GM19238 (cell line): ENCODE data around the gene SNRPD1.
"Not testable (repeated sequence)": the region's sequence is repeated elsewhere in the genome, so short reads cannot be mapped to it uniquely, and the experiment has no call there.

Experiments
- DNase-seq: peaks from one replicate; pipeline ENCODE4 v3.0.0; 2011; ENCODE audit warnings: low spot score; ENCODE audit not compliant: insufficient read length

The SNRPD1 gene

GRCh38 chr18:21636769-21637168 is 24.7 kb downstream of the SNRPD1 start:
- DNase-seq = no peak

DNA sequence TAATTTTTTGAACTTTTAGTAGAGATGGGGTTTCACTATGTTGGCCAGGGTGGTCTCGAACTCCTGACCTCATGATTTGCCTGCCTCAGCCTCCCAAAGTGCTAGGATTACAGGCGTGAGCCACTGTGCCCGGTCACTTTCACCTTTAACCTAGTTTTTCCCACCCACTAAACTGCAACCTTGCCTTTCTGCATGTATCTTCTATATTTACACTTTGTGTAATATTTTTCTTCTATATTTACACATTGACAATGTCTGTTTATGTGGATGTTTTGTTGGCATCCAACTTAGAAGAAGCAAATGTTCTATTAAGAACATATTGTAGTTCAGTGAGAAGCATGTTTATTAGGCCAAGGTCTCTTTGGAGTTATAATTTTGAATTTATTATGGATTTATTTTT is 26.7 kb downstream of the SNRPD1 start:
- no peak for DNase-seq

GRCh38 chr18:21640375-21640774 is 28.3 kb downstream of the SNRPD1 start:
- not testable (repeated sequence) for DNase-seq

- DNase-seq = no peak
Observed at GRCh38 chr18:21650311-21650710, 38.2 kb downstream of the SNRPD1 start.

DNA sequence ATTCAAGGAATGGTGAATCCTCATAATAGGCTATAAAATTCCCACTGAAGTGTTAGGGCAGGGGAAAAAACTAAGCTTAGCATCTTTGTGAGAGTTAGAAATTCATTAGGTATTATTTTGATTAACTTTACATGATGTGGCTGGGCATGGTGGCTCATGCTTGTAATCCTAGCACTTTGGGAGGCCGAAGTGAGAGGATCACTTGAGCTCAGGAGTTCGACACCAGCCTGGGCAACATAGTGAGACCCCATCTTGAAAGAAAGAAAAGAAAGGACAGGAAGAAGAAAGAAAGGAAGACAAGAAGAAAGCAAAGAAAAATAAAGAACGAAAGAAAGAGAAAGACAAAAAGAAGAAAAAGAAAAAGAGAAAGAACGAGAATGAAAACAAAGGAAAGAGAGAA is 40.0 kb downstream of the SNRPD1 start:
- no peak for DNase-seq

DNA sequence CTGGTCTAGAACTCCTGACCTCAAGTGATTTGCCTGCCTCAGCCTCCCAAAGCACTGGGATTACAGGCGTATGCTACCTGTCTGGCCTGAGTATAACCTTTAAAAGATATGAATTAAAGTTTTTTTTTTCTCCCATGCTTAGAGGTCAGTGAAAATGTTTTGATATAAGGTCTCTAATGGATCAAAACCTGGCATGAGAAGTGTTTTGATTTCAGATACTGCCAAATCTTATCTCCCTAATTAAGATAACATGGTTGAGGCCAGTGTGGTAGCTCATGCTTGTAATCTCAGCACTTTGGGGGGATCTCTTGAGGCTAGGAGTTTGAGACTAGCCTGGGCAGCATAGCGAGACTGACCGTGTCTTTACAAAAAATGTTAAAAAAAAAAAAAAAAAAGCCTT is 41.2 kb downstream of the SNRPD1 start:
- DNase-seq = no peak

GRCh38 chr18:21656402-21656801 is 44.3 kb downstream of the SNRPD1 start:
- no peak for DNase-seq

DNA sequence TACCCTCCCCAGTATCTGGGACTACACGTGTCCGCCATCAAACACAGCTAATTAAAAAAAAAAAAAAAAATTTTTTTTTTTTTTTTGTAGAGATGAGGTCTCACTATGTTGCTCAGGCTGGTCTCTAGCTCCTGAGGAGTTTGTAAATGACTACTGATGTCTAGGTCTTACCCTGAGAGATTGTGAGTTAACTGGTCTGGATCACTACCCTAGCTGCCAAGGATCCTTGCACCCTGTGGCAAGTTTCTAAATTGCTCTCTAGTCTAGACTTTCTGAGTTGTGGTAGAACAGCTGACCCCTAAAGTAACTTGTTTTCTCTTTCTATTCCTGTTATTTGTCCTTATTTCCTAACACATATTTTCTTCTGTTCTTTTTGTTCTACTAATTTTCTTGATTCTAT is 48.0 kb downstream of the SNRPD1 start:
- no peak for DNase-seq

GRCh38 chr18:21662581-21662980 is 50.5 kb downstream of the SNRPD1 start:
- no peak for DNase-seq

DNA sequence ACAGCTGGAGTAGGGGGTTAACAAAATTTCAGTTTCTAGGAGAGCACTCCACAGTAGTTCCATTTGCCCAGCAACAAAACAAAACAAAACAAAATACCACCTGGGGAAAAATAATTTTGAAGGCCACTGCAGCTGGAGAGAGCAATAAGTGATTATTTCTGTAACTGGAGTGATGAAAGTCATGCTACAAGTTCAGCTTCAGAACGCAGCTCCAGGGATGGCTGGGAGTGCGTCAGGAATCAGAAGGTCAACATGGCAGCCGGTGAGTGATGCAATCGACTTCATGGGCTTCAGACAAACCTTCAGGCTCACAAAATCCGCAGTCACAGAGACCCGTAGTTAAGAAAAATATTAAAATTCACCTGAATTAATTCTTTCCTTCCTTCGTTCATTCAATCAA is 51.5 kb downstream of the SNRPD1 start:
- DNase-seq = no peak

GRCh38 chr18:21664069-21664468 is 52.0 kb downstream of the SNRPD1 start:
- no peak for DNase-seq

DNA sequence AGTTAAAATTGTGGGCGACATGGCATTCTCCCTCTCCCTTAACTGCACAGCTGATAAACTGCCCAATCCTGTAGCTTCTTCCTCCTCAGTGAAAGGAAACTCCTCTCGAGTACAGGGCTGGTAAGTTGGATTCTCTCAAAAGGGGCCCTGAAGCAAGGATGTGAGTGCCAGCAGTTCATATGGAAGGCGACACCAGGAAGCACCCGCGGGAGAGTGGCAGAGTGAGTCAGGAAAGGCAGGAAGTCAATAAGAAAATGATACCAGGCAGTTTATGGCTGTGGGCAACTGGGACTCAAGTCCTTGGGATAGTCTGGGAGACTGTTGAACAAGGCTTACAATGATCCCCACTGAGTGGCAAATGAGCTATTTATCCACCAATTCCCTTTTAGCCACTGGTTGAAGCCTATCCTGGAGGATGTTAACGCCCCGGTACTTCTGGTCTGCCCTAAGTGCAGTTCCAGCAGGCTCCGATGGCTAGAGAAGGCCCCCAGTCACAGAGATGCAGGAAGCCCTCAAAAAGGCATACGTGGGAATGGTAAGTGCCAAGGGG is 57.7 kb downstream of the SNRPD1 start:
- DNase-seq = no peak

GRCh38 chr18:21672521-21673267 is 60.6 kb downstream of the SNRPD1 start:
- DNase-seq = no peak

- DNase-seq = not testable (repeated sequence)
Observed at GRCh38 chr18:21675354-21675753, 63.2 kb downstream of the SNRPD1 start.

GRCh38 chr18:21678859-21679258 is 66.7 kb downstream of the SNRPD1 start:
- DNase-seq = no peak

DNA sequence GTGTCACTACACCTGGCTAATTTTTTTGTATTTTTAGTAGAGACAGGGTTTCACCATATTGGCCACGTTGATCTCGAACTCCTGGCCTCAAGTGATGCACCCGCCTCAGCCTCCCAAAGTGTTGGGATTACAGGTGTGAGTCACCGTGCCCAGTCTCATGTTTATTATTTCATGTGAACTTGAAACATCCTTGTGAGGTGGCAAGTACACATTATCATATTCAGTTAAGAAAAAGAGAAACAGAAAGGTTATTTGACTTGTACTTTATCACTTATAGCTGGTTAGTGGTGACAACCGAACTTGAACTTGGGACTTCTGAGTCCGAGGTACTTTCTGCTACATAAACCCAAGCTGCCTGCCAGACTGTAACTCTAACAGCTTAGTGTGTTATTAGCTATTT is 68.0 kb downstream of the SNRPD1 start:
- DNase-seq = no peak

DNA sequence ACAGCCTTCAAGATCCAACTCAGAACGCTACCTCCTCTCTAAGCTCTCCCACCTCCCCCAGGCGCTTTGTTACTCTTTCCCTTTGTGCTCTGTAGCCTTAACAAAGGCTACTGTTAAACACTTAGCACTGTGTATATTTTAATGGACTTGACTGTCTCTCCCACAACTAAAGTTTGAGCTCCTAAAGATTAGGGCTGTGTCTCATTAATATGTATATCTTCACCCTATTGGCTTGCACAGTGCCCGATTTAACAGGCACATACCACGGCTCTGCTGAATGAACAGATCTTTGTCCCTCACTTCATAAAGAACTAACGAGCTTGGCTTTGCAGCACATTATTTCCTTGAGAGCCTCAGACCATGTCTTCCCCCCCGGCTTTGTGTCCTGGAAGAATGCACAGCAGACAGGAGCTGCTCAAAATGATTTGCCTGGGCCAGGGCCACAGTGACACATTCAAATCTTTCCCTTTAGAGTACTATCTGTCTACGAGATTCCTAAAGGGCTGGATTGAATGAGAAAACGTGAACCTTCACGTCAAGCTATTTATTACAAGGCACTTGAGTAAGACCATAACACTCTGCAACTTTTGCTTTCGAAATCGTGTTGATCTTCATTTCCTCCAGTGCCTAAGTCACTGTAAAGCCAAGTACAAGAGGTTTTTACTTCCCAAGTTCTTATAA is 70.4 kb downstream of the SNRPD1 start:
- DNase-seq = peak; percentile 29
